Liver (tissue), 9 donors: ENCODE measurements around the gene METRN. TPM values are rescaled to one million over a fixed set of nuclear protein-coding genes. Genes with fewer than 3 reads are reported as not detected.

ENCODE experiments used
- DNase-seq: peaks from one replicate; pipeline ENCODE4 v3.0.0-alpha.2; 2017; ENCODE audit warnings: low spot score
- H3K27ac ChIP-seq, 2 donors: one replicate each; pipeline ENCODE4 v1.7.0; 2013; ENCODE audit warnings: inconsistent platforms in 2 of 2, low read length in 2 of 2, control low read depth in 1 of 2, low read depth in 1 of 2, mild to moderate bottlenecking in 1 of 2
- H3K27me3 ChIP-seq, 4 donors: one replicate each; pipeline versions ENCODE4 v1.6.1 to v1.7.0; 2013; ENCODE audit warnings: low read length in 3 of 4, inconsistent platforms in 1 of 4, mild to moderate bottlenecking in 1 of 4, moderate library complexity in 1 of 4; ENCODE audit not compliant: control insufficient read depth in 4 of 4, insufficient read depth in 4 of 4
- H3K36me3 ChIP-seq, 4 donors: one replicate each; pipeline versions ENCODE4 v1.6.1 to v1.7.0; 2013; ENCODE audit warnings: low read length in 3 of 4, mild to moderate bottlenecking in 3 of 4, low read depth in 1 of 4, moderate library complexity in 1 of 4; ENCODE audit not compliant: control insufficient read depth in 4 of 4, insufficient read depth in 3 of 4
- H3K4me1 ChIP-seq, 4 donors: one replicate each; pipeline versions ENCODE4 v1.6.1 to v1.7.0; 2013; ENCODE audit warnings: low read length in 3 of 4, mild to moderate bottlenecking in 3 of 4, moderate library complexity in 1 of 4; ENCODE audit not compliant: control insufficient read depth in 4 of 4, insufficient read depth in 4 of 4
- H3K4me3 ChIP-seq, 3 donors: one replicate each; pipeline versions ENCODE4 v1.6.1 to v1.7.0; 2013; ENCODE audit warnings: low read length in 3 of 3, control low read depth in 1 of 3, low read depth in 1 of 3, mild to moderate bottlenecking in 1 of 3
- H3K9ac ChIP-seq, 2 donors: one replicate each; pipeline ENCODE4 v1.7.0; 2013; ENCODE audit warnings: low read length in 2 of 2, mild to moderate bottlenecking in 2 of 2, moderate library complexity in 2 of 2, control low read depth in 1 of 2, low read depth in 1 of 2
- H3K9me3 ChIP-seq, 4 donors: one replicate each; pipeline versions ENCODE4 v1.6.1 to v1.7.0; 2013; ENCODE audit warnings: low read length in 3 of 4; ENCODE audit not compliant: control insufficient read depth in 4 of 4
- EGR1 ChIP-seq, 2 donors: IDR thresholded peaks; 2 replicates each; pipeline ENCODE4 v1.6.1; 2016 to 2018; ENCODE audit warnings: antibody characterized with exemption in 2 of 2, low read depth in 2 of 2
- FOXA1 ChIP-seq: IDR thresholded peaks from 2 replicates; pipeline ENCODE4 v1.6.1; 2016; ENCODE audit warnings: antibody characterized with exemption
- FOXA2 ChIP-seq: IDR thresholded peaks from 2 replicates; pipeline ENCODE4 v1.6.1; 2016; ENCODE audit warnings: antibody characterized with exemption
- GABPA ChIP-seq, 2 donors: IDR thresholded peaks in 1 of 2; conservative IDR thresholded peaks in 1 of 2; 2 replicates each; pipeline ENCODE4 v1.6.1; 2016; ENCODE audit warnings: antibody characterized with exemption in 2 of 2, mild to moderate bottlenecking in 1 of 2, moderate library complexity in 1 of 2
- HNF4A ChIP-seq, 2 donors: conservative IDR thresholded peaks; 2 replicates each; pipeline ENCODE4 v1.6.1; 2016; ENCODE audit warnings: antibody characterized with exemption in 2 of 2, mild to moderate bottlenecking in 2 of 2
- HNF4G ChIP-seq: IDR thresholded peaks from 2 replicates; pipeline ENCODE4 v1.6.1; 2016; ENCODE audit warnings: antibody characterized with exemption
- JUND ChIP-seq, 2 donors: IDR thresholded peaks; 2 replicates each; pipeline ENCODE4 v1.6.1; 2016; ENCODE audit warnings: antibody characterized with exemption in 2 of 2
- NR2F2 ChIP-seq: IDR thresholded peaks from 2 replicates; pipeline ENCODE4 v1.6.1; 2016; ENCODE audit warnings: antibody characterized with exemption
- RAD21 ChIP-seq, 2 donors: IDR thresholded peaks; 2 replicates each; pipeline ENCODE4 v1.6.1; 2016; ENCODE audit warnings: antibody characterized with exemption in 2 of 2, mild to moderate bottlenecking in 2 of 2
- RXRA ChIP-seq, 2 donors: IDR thresholded peaks; 2 replicates each; pipeline ENCODE4 v1.6.1; 2017 to 2018; ENCODE audit warnings: antibody characterized with exemption in 2 of 2, mild to moderate bottlenecking in 1 of 2
- TAF1 ChIP-seq: conservative IDR thresholded peaks from 2 replicates; pipeline ENCODE4 v1.6.1; 2016; ENCODE audit warnings: antibody characterized with exemption, mild to moderate bottlenecking
- YY1 ChIP-seq: IDR thresholded peaks from 2 replicates; pipeline ENCODE4 v1.6.1; 2016; ENCODE audit warnings: antibody characterized with exemption, mild to moderate bottlenecking
- WGBS: extraction: QIAGEN DNeasy Blood & Tissue Kit; methylation state at CpG from one replicate; pipeline ENCODE4 v1.1.7; 2013; 5-methylcytosine and 5-hydroxymethylcytosine counted together
- polyA plus RNA-seq, 2 donors: library from polyadenylated mRNA; stranded (reverse) in 1 of 2; unstranded in 1 of 2; fragments of 200-250 nt in 1 of 2; fragments of >200 nt in 1 of 2; fragmentation: Nextera tagmentation in 1 of 2; extraction: Ambion mirVana in 1 of 2; gene quantifications; one replicate each; pipeline versions ENCODE4 v1.2.1 to v1.2.3, GENCODE V29; 2013 to 2015
- total RNA-seq, 2 donors: library from RNA; depleted of rRNA; stranded (reverse); fragments of >200 nt; gene quantifications; one replicate each; pipeline ENCODE4 v1.2.3, GENCODE V29; 2014
- TF ChIP-seq, protein P1 (sequence below): IDR thresholded peaks from 2 replicates; pipeline ENCODE4 v1.6.1; 2016; ENCODE audit warnings: antibody characterized with exemption, mild to moderate bottlenecking
- TF ChIP-seq, protein P2 (sequence below): IDR thresholded peaks from 2 replicates; pipeline ENCODE4 v1.6.1; 2016; ENCODE audit warnings: antibody characterized with exemption
- TF ChIP-seq, protein P3 (sequence below): IDR thresholded peaks from 2 replicates; pipeline ENCODE4 v1.6.1; 2016; ENCODE audit warnings: antibody characterized with exemption
- TF ChIP-seq, protein P4 (sequence below): fragments of 150-350 bp; IDR thresholded peaks from 2 replicates; pipeline ENCODE4 v1.5.1; 2017; ENCODE audit warnings: improper control_type of control experiment, low read depth, low read length; ENCODE audit not compliant: missing input control
- TF ChIP-seq, protein P5 (sequence below): IDR thresholded peaks from 2 replicates; pipeline ENCODE4 v1.6.1; 2016; ENCODE audit warnings: antibody characterized with exemption
- donor health status: healthy.
- donor health status: healthy.
- donor health status: healthy.
- donor health status: healthy.
- donor health status: healthy.

The METRN gene
- total and polyA plus RNA-seq, 4 donors, result 4.6 to 22.9 (median 7.1) TPM

DNA sequence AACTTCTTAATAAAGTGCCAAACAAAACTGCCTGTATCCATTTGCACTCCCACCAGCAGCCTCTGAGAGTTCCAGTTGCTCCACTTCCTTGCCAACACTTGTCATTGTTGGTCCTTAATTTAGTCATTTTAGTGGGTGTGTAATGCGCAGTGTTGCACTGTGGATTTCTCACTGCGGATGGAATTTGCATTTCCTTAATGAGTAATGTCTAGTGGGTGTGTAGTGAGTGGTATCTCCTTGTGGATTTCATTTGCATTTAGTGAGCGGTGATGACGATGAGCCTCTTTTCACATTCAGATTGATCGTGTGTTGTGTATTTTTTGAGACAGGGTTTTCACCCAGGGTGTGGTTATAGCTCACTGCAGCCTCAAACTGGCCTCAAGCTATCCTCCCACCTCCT, 41.5 kb downstream of the METRN start:
- DNase-seq, result no peak
- Histone ChIP-seq H3K9me3 (peaks cover 0 to 5% (median 0%) of the 10 kb centered on the region in 4 donors), H3K27ac (no peak overlapping the region), H3K4me1 (no peaks in the 10 kb centered on the region), H3K36me3 (no peaks in the 10 kb centered on the region), H3K9ac (no peak overlapping the region), H3K4me3 (no peak overlapping the region), H3K27me3 (no peaks in the 10 kb centered on the region)
- TF ChIP-seq, protein P1, sequence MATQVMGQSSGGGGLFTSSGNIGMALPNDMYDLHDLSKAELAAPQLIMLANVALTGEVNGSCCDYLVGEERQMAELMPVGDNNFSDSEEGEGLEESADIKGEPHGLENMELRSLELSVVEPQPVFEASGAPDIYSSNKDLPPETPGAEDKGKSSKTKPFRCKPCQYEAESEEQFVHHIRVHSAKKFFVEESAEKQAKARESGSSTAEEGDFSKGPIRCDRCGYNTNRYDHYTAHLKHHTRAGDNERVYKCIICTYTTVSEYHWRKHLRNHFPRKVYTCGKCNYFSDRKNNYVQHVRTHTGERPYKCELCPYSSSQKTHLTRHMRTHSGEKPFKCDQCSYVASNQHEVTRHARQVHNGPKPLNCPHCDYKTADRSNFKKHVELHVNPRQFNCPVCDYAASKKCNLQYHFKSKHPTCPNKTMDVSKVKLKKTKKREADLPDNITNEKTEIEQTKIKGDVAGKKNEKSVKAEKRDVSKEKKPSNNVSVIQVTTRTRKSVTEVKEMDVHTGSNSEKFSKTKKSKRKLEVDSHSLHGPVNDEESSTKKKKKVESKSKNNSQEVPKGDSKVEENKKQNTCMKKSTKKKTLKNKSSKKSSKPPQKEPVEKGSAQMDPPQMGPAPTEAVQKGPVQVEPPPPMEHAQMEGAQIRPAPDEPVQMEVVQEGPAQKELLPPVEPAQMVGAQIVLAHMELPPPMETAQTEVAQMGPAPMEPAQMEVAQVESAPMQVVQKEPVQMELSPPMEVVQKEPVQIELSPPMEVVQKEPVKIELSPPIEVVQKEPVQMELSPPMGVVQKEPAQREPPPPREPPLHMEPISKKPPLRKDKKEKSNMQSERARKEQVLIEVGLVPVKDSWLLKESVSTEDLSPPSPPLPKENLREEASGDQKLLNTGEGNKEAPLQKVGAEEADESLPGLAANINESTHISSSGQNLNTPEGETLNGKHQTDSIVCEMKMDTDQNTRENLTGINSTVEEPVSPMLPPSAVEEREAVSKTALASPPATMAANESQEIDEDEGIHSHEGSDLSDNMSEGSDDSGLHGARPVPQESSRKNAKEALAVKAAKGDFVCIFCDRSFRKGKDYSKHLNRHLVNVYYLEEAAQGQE, result no peak
- no peak for TF ChIP-seq HNF4G
- no peak for TF ChIP-seq HNF4A (conservative IDR thresholded peaks at IDR 0.05)
- no peak for TF ChIP-seq RAD21 (IDR thresholded peaks at IDR 0.05)
- no peak for TF ChIP-seq RXRA (IDR thresholded peaks at IDR 0.05)
- TF ChIP-seq, protein P2, sequence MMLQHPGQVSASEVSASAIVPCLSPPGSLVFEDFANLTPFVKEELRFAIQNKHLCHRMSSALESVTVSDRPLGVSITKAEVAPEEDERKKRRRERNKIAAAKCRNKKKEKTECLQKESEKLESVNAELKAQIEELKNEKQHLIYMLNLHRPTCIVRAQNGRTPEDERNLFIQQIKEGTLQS, result no peak
- TF ChIP-seq TAF1, result no peak
- no peak for TF ChIP-seq FOXA1
- no peak for TF ChIP-seq EGR1 (IDR thresholded peaks at IDR 0.05; ENCODE audit: low read depth in 2 of 2)
- TF ChIP-seq, protein P3, sequence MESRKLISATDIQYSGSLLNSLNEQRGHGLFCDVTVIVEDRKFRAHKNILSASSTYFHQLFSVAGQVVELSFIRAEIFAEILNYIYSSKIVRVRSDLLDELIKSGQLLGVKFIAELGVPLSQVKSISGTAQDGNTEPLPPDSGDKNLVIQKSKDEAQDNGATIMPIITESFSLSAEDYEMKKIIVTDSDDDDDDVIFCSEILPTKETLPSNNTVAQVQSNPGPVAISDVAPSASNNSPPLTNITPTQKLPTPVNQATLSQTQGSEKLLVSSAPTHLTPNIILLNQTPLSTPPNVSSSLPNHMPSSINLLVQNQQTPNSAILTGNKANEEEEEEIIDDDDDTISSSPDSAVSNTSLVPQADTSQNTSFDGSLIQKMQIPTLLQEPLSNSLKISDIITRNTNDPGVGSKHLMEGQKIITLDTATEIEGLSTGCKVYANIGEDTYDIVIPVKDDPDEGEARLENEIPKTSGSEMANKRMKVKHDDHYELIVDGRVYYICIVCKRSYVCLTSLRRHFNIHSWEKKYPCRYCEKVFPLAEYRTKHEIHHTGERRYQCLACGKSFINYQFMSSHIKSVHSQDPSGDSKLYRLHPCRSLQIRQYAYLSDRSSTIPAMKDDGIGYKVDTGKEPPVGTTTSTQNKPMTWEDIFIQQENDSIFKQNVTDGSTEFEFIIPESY, result no peak
- no peak for TF ChIP-seq NR2F2
- TF ChIP-seq, protein P4, sequence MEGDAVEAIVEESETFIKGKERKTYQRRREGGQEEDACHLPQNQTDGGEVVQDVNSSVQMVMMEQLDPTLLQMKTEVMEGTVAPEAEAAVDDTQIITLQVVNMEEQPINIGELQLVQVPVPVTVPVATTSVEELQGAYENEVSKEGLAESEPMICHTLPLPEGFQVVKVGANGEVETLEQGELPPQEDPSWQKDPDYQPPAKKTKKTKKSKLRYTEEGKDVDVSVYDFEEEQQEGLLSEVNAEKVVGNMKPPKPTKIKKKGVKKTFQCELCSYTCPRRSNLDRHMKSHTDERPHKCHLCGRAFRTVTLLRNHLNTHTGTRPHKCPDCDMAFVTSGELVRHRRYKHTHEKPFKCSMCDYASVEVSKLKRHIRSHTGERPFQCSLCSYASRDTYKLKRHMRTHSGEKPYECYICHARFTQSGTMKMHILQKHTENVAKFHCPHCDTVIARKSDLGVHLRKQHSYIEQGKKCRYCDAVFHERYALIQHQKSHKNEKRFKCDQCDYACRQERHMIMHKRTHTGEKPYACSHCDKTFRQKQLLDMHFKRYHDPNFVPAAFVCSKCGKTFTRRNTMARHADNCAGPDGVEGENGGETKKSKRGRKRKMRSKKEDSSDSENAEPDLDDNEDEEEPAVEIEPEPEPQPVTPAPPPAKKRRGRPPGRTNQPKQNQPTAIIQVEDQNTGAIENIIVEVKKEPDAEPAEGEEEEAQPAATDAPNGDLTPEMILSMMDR, result no peak
- TF ChIP-seq GABPA (IDR thresholded peaks at IDR 0.05 in 1 of 2, conservative IDR thresholded peaks at IDR 0.05 in 1 of 2), result no peak
- no peak for TF ChIP-seq JUND (IDR thresholded peaks at IDR 0.05)
- no peak for TF ChIP-seq FOXA2
- TF ChIP-seq, protein P5, sequence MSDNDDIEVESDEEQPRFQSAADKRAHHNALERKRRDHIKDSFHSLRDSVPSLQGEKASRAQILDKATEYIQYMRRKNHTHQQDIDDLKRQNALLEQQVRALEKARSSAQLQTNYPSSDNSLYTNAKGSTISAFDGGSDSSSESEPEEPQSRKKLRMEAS, result no peak
- no peak for TF ChIP-seq YY1
- WGBS, result 89% methylated on average over 5 of the region's 5 CpGs
